K562 (cell line): ENCODE results near the gene CCDC127. TPM values are rescaled to one million over a fixed set of nuclear protein-coding genes. Genes with fewer than 3 reads are reported as not detected.
A peak's percentile ranks its signal among the peaks of the same experiment; 100 is the strongest.

Experiments
- ATAC-seq: fragments of 200-7000 bp; cut with Tn5 transposase; 3 replicates; pipeline ENCODE4 v1.9.1; 2020; ENCODE audit warnings: moderate library complexity
- BruUV-seq: library from RNA; stranded (reverse); fragments of 400-500 nt; replicated peaks from 2 replicates; lab custom pipeline; 2021; lab: Mats Ljungman, UMichigan
- CTCF ChIA-PET: fragments of 300-600 bp; formaldehyde crosslinking; extraction: SDS; loops from one replicate; lab custom pipeline; 2021; ENCODE audit warnings: low intra/inter-chr PET ratio; lab: Yijun Ruan, JAX
- POLR2A ChIA-PET: fragments of 300-600, 350-650 bp; sonication (Branson Sonifier 250); formaldehyde crosslinking; extraction: SDS; loops from one replicate; lab custom pipeline; 2021; ENCODE audit warnings: antibody characterized with exemption, inconsistent platforms; lab: Yijun Ruan, JAX
- DNase-seq, 4 experiments: peaks; one replicate each; pipeline versions ENCODE4 v3.0.0 to v3.0.0-alpha.2; 2011 to 2018; ENCODE audit warnings: low spot score in 3 of 4, mixed read lengths in 3 of 4; ENCODE audit errors: extremely low read depth in 1 of 4
- FAIRE-seq: peaks from 2 replicates; lab custom pipeline; 2011; peaks lifted over from hg19 to GRCh38; lab: Jason Lieb, UNC
- H2AFZ ChIP-seq: 2 replicates; pipeline ENCODE4 v1.6.0; 2011; ENCODE audit warnings: low read depth, low read length, control low read depth, inconsistent platforms
- H3K27ac ChIP-seq: fragments of 200-600 bp; 3 replicates; pipeline ENCODE4 v1.8.0; 2011; ENCODE audit warnings: low read depth, mild to moderate bottlenecking, control low read depth, inconsistent platforms, low read length, moderate library complexity, mixed read lengths; ENCODE audit errors: extremely low read depth
- H3K27me3 ChIP-seq, 2 experiments: fragments of 300-600 bp in 1 of 2; 2 replicates in 1 of 2; 3 replicates in 1 of 2; pipeline versions ENCODE4 v1.6.0 to v1.8.0; 2011; ENCODE audit warnings: inconsistent platforms in 2 of 2, low read length in 2 of 2, mild to moderate bottlenecking in 1 of 2, mixed read lengths in 1 of 2, moderate library complexity in 1 of 2; ENCODE audit not compliant: control insufficient read depth in 2 of 2, insufficient read depth in 2 of 2
- H3K36me3 ChIP-seq: fragments of 300-600 bp; 3 replicates; pipeline ENCODE4 v1.8.0; 2011; ENCODE audit warnings: mild to moderate bottlenecking, low read length, inconsistent platforms; ENCODE audit not compliant: control insufficient read depth, insufficient read depth
- H3K4me1 ChIP-seq, 2 experiments: fragments of 200-600 bp in 1 of 2; replicated peaks in 1 of 2; 2 replicates in 1 of 2; 3 replicates in 1 of 2; pipeline versions ENCODE4 v1.5.1 to v1.8.0; 2011; ENCODE audit warnings: inconsistent platforms in 2 of 2, low read length in 2 of 2, mild to moderate bottlenecking in 1 of 2, mixed read lengths in 1 of 2, moderate library complexity in 1 of 2; ENCODE audit not compliant: control insufficient read depth in 2 of 2, insufficient read depth in 2 of 2
- H3K4me2 ChIP-seq: 2 replicates; pipeline ENCODE4 v1.6.1; 2011; ENCODE audit warnings: low read length, control low read depth, inconsistent platforms, mixed read lengths; ENCODE audit not compliant: insufficient read depth
- H3K4me3 ChIP-seq: fragments of 200-600 bp; sonication (generic), shearing (Covaris generic); 2 replicates; pipeline ENCODE4 v1.5.1; 2016; ENCODE audit warnings: control low read depth, inconsistent platforms
- H3K79me2 ChIP-seq: fragments of 200-600 bp; 3 replicates; pipeline ENCODE4 v1.8.0; 2011; ENCODE audit warnings: low read length, inconsistent platforms; ENCODE audit not compliant: control insufficient read depth, insufficient read depth
- H3K9ac ChIP-seq, 2 experiments: 2 replicates each; pipeline versions ENCODE4 v1.6.0 to v1.6.1; 2011; ENCODE audit warnings: low read depth in 2 of 2, low read length in 2 of 2, control low read depth in 1 of 2, inconsistent platforms in 1 of 2, mild to moderate bottlenecking in 1 of 2, mixed read lengths in 1 of 2; ENCODE audit not compliant: insufficient read depth in 1 of 2
- H3K9me1 ChIP-seq: one replicate; pipeline ENCODE4 v1.6.0; 2011; ENCODE audit warnings: inconsistent platforms, mild to moderate bottlenecking, low read length, moderate library complexity; ENCODE audit not compliant: control insufficient read depth, insufficient read depth
- H3K9me3 ChIP-seq: replicated peaks from 2 replicates; pipeline ENCODE4 v1.5.1; 2011; ENCODE audit warnings: low read depth, low read length, inconsistent platforms; ENCODE audit not compliant: control insufficient read depth, insufficient read depth
- H4K20me1 ChIP-seq: replicated peaks from 2 replicates; pipeline ENCODE4 v1.6.1; 2011; ENCODE audit warnings: low read length, inconsistent platforms, mixed read lengths; ENCODE audit not compliant: control insufficient read depth, insufficient read depth
- C11orf30 ChIP-seq: fragments of 450-650 bp; IDR thresholded peaks from 2 replicates; pipeline ENCODE4 v1.6.1; 2016; ENCODE audit warnings: low read depth, mild to moderate bottlenecking
- CCAR2 ChIP-seq: fragments of 200-400 bp; formaldehyde crosslinking; IDR thresholded peaks from 2 replicates; pipeline ENCODE4 v1.6.1; 2017; ENCODE audit warnings: mild to moderate bottlenecking, low read depth, low read length
- CXXC5 ChIP-seq: fragments of 250-450 bp; sonication (Bioruptor Pico); IDR thresholded peaks from 2 replicates; pipeline ENCODE4 v1.8.0; 2022; ENCODE audit warnings: inconsistent platforms, mild to moderate bottlenecking, moderate library complexity
- EZH2 ChIP-seq: IDR thresholded peaks from 2 replicates; pipeline ENCODE4 v1.6.1; 2012; ENCODE audit warnings: low read depth, mild to moderate bottlenecking, inconsistent platforms, low read length, borderline replicate concordance
- FOXK2 ChIP-seq, 2 experiments: fragments of 450-650 bp; IDR thresholded peaks in 1 of 2; conservative IDR thresholded peaks in 1 of 2; 2 replicates each; pipeline ENCODE4 v1.6.1; 2016; ENCODE audit warnings: low read depth in 2 of 2, mild to moderate bottlenecking in 1 of 2
- GABPA ChIP-seq: fragments of 200-800 bp; sonication (Bioruptor generic); conservative IDR thresholded peaks from 2 replicates; pipeline ENCODE4 v1.6.1; 2016; ENCODE audit warnings: low read depth, missing genetic modification characterization, missing compliant biosample characterization
- MAFK ChIP-seq: IDR thresholded peaks from 2 replicates; pipeline ENCODE4 v1.6.1; 2011; ENCODE audit warnings: low read length, improper control_type of control experiment
- MTA3 ChIP-seq: fragments of 450-650 bp; formaldehyde crosslinking; IDR thresholded peaks from 2 replicates; pipeline ENCODE4 v1.6.1; 2017; ENCODE audit warnings: mild to moderate bottlenecking, borderline replicate concordance
- NR2F6 ChIP-seq: fragments of 450-650 bp; formaldehyde crosslinking; IDR thresholded peaks from 2 replicates; pipeline ENCODE4 v1.4.0; 2020; ENCODE audit warnings: mild to moderate bottlenecking
- PHF21A ChIP-seq: fragments of 450-650 bp; IDR thresholded peaks from 2 replicates; pipeline ENCODE4 v1.6.1; 2017; ENCODE audit warnings: low read depth, borderline replicate concordance
- PKNOX1 ChIP-seq: fragments of 450-650 bp; IDR thresholded peaks from 2 replicates; pipeline ENCODE4 v1.6.1; 2016
- POU5F1 ChIP-seq: fragments of 150-350 bp; IDR thresholded peaks from 2 replicates; pipeline ENCODE4 v1.6.1; 2014; ENCODE audit warnings: borderline replicate concordance, low read length, low read depth, mild to moderate bottlenecking; ENCODE audit not compliant: partially characterized antibody
- RCOR1 ChIP-seq, 2 experiments: IDR thresholded peaks; 2 replicates each; pipeline ENCODE4 v1.6.1; 2012; ENCODE audit warnings: low read depth in 2 of 2, low read length in 2 of 2, borderline replicate concordance in 1 of 2, improper control_type of control experiment in 1 of 2
- SIRT6 ChIP-seq: IDR thresholded peaks from one replicate; pipeline ENCODE4 v1.6.1; 2012; ENCODE audit warnings: low read depth, mild to moderate bottlenecking, control low read depth, inconsistent platforms, low read length, moderate library complexity
- SMARCA4 ChIP-seq: fragments of 450-650 bp; IDR thresholded peaks from 2 replicates; pipeline ENCODE4 v1.6.1; 2016
- SRF ChIP-seq, 2 experiments: fragments of 250-450, 450-650 bp in 1 of 2; sonication (Bioruptor Pico) in 1 of 2; sonication (generic) in 1 of 2; formaldehyde crosslinking; IDR thresholded peaks; 2 replicates each; pipeline versions ENCODE4 v1.5.0 to v1.5.1; 2020 to 2022; ENCODE audit warnings: mild to moderate bottlenecking in 1 of 2, missing genetic modification reagents in 1 of 2
- TBL1XR1 ChIP-seq, 2 experiments: IDR thresholded peaks; 2 replicates each; pipeline ENCODE4 v1.6.1; 2012; ENCODE audit warnings: improper control_type of control experiment in 2 of 2, low read length in 2 of 2, mild to moderate bottlenecking in 1 of 2
- ZEB2 ChIP-seq: fragments of 450-650 bp; IDR thresholded peaks from 2 replicates; pipeline ENCODE4 v1.6.1; 2016
- WGBS: fragments of 100-300 bp; shearing (Covaris generic); methylation state at CpG from one replicate; pipeline ENCODE4 v1.1.6; 2016; ENCODE audit warnings: low coverage, mixed read lengths; ENCODE audit not compliant: insufficient coverage; ENCODE audit errors: missing lambda C conversion rate; 5-methylcytosine and 5-hydroxymethylcytosine counted together
- in situ Hi-C: fragments of 300-500 bp; cut with MboI; formaldehyde crosslinking; loops from 4 replicates; pipeline ENCODE4 v1.15.0; 2018; ENCODE audit warnings: inconsistent platforms, mixed read lengths
- intact Hi-C: fragments of 100-400 bp; cut with micrococcal nuclease; formaldehyde crosslinking; loops from 2 replicates; pipeline ENCODE4 v1.14.2; 2022
- polyA plus RNA-seq, 8 experiments: library from polyadenylated mRNA; depleted of rRNA in 4 of 8; stranded (reverse) in 5 of 8; unstranded in 3 of 8; fragments of >200 nt; fragmentation: Nextera tagmentation in 2 of 8; fragmentation: Illumina TruSeq in 1 of 8; extraction: Ambion mirVana in 2 of 8; extraction: Trizol in 1 of 8; gene quantifications; 2 replicates each; pipeline versions ENCODE4 v1.2.1 to v1.2.3, GENCODE V29; 2011 to 2014; ENCODE audit warnings: inconsistent platforms in 1 of 8, missing spikeins in 1 of 8
- total RNA-seq, 7 experiments: library from RNA; depleted of rRNA in 6 of 7; stranded (reverse); fragments of >200 nt in 6 of 7; fragmentation: Illumina TruSeq in 2 of 7; extraction: Trizol in 2 of 7; gene quantifications; 2 replicates each; pipeline versions ENCODE4 v1.2.1 to v1.2.3, GENCODE V29; 2011 to 2021; ENCODE audit warnings: low replicate concordance in 1 of 7
- TF ChIP-seq, protein P1 (sequence below): fragments of 450-650 bp; conservative IDR thresholded peaks from 2 replicates; pipeline ENCODE4 v1.6.1; 2016; ENCODE audit warnings: missing genetic modification characterization, low read depth, mild to moderate bottlenecking, control low read depth, missing compliant biosample characterization
- TF ChIP-seq, protein P2 (sequence below): fragments of 250-450 bp; sonication (Bioruptor Pico); IDR thresholded peaks from 2 replicates; pipeline ENCODE4 v1.8.0; 2021; ENCODE audit warnings: moderate library complexity, mild to moderate bottlenecking, inconsistent platforms

Gene CCDC127
- total and polyA plus RNA-seq, 9 of the 15 experiments (the other 6 are each of a cell fraction or from before 2014, with no cell fraction given) = 2.7 to 4.5 (median 4.1) TPM

GRCh38 chr5:206927-207536 lies 10.9 kb downstream of the CCDC127 start:
- Histone ChIP-seq H2AFZ (no peak overlapping the region), H3K4me2 (peak overlapping the region; percentile 60), H3K27ac (peak overlapping the region; percentile 51; the same call in 2 of the 3 replicates), H3K9me3 (no peaks in the 10 kb centered on the region), H3K27me3 (no peaks in the 10 kb centered on the region), H4K20me1 (peaks cover 31% of the 10 kb centered on the region), H3K9me1 (no peaks in the 10 kb centered on the region), H3K79me2 (peaks cover 38% of the 10 kb centered on the region), H3K9ac (peak overlapping the region; percentile 16 to 41; a peak in 2 of 4 replicates), H3K4me1 (peaks cover 24 to 27% of the 10 kb centered on the region in 2 experiments), H3K36me3 (peaks cover 28% of the 10 kb centered on the region), H3K4me3 (no peak overlapping the region)
- no TSS peak for BruUV-seq
- FAIRE-seq (peak; percentile 95), ATAC-seq (peak; percentile 86), DNase-seq (peak in 3 of 4 experiments; percentile 46 to 84 (median 82))
- in situ Hi-C loops = no loop called here
- POLR2A ChIA-PET = interaction anchor here (0.6 to 1.2 kb wide), 6 partner anchors 9 to 72 kb away, joined by 3 to 7 read pairs (median 3); partner anchors contain the start of genes CCDC127 and SDHA
- WGBS = 10% methylated on average over 8 of the region's 8 CpGs
- intact Hi-C loops = no loop called here
- CTCF ChIA-PET = no interaction called here
- no peak for TF ChIP-seq PHF21A
- TF ChIP-seq C11orf30 = peak; percentile 82
- TF ChIP-seq EZH2 = no peak
- TF ChIP-seq ZEB2 = 0 out of 2 replicates have a peak, but pooled peaks have one; percentile 29
- no peak for TF ChIP-seq SIRT6
- TF ChIP-seq CXXC5 (CRISPR knock-in tag) = peak; percentile 17; the same call in 1 of the 2 replicates
- TF ChIP-seq FOXK2 (conservative IDR thresholded peaks at IDR 0.05 in 1 of 2, IDR thresholded peaks at IDR 0.05 in 1 of 2; ENCODE audit: low read depth in 2 of 2) = 0 out of 4 replicates have a peak, but pooled peaks of 1 of the 2 experiments have one; percentile 39
- TF ChIP-seq MTA3 = no peak
- TF ChIP-seq SRF (CRISPR knock-in tag; IDR thresholded peaks at IDR 0.05) = peak in 1 of 2 experiments; percentile 64; a peak in 1 of 4 replicates
- no peak for TF ChIP-seq CCAR2
- peak; percentile 45 for TF ChIP-seq GABPA (tag)
- no peak for TF ChIP-seq NR2F6 (CRISPR knock-in tag)
- peak; percentile 38 for TF ChIP-seq MAFK
- peak; percentile 36; the same call in 1 of the 2 replicates for TF ChIP-seq SMARCA4
- TF ChIP-seq, protein P1, sequence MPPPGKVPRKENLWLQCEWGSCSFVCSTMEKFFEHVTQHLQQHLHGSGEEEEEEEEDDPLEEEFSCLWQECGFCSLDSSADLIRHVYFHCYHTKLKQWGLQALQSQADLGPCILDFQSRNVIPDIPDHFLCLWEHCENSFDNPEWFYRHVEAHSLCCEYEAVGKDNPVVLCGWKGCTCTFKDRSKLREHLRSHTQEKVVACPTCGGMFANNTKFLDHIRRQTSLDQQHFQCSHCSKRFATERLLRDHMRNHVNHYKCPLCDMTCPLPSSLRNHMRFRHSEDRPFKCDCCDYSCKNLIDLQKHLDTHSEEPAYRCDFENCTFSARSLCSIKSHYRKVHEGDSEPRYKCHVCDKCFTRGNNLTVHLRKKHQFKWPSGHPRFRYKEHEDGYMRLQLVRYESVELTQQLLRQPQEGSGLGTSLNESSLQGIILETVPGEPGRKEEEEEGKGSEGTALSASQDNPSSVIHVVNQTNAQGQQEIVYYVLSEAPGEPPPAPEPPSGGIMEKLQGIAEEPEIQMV = no peak
- TF ChIP-seq PKNOX1 = peak; percentile 72; the same call in 1 of the 2 replicates
- no peak for TF ChIP-seq POU5F1
- TF ChIP-seq RCOR1 (IDR thresholded peaks at IDR 0.05; ENCODE audit: borderline replicate concordance in 1 of 2, low read depth in 2 of 2, low read length in 2 of 2) = peak in 1 of 2 experiments; percentile 56; a peak in 2 of 4 replicates
- 0 out of 4 replicates have a peak, but pooled peaks of 1 of the 2 experiments have one; percentile 16 for TF ChIP-seq TBL1XR1 (IDR thresholded peaks at IDR 0.05; ENCODE audit: low read length in 2 of 2)
- TF ChIP-seq, protein P2, sequence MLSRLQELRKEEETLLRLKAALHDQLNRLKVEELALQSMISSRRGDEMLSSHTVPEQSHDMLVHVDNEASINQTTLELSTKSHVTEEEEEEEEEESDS (CRISPR knock-in tag) = no peak
